NCI-H1417 treated with DMSO at 0.1 percent for 48 hours (cell line): ENCODE data around the gene ELMO1.

ENCODE experiments used
- DNase-seq: peaks from one replicate; lab custom pipeline; 2025; lab: John Stamatoyannopoulos, UW

ELMO1 gene

GRCh38 chr7:36972140-36972518, 476.5 kb downstream of the ELMO1 start:
- no peak for DNase-seq

- peak; percentile 86 for DNase-seq
These were observed 477.0 kb downstream of the ELMO1 start for GRCh38 chr7:36971515-36972139.

GRCh38 chr7:36970551-36971514, 477.8 kb downstream of the ELMO1 start:
- peak; percentile 86 for DNase-seq

GRCh38 chr7:36969376-36969775, 479.3 kb downstream of the ELMO1 start:
- DNase-seq: no peak

GRCh38 chr7:36967387-36967786, 481.3 kb downstream of the ELMO1 start:
- DNase-seq: no peak

- DNase-seq: no peak
These were observed 482.0 kb downstream of the ELMO1 start for GRCh38 chr7:36966636-36967035.

GRCh38 chr7:36966039-36966438, 482.6 kb downstream of the ELMO1 start:
- no peak for DNase-seq

GRCh38 chr7:36965625-36966024, 483.0 kb downstream of the ELMO1 start:
- no peak for DNase-seq

- no peak for DNase-seq
These were observed 484.4 kb downstream of the ELMO1 start for GRCh38 chr7:36964297-36964696.

GRCh38 chr7:36962367-36962766, 486.3 kb downstream of the ELMO1 start:
- DNase-seq: no peak

GRCh38 chr7:36961693-36962092, 487.0 kb downstream of the ELMO1 start:
- no peak for DNase-seq

- no peak for DNase-seq
These were observed 487.6 kb downstream of the ELMO1 start for GRCh38 chr7:36961097-36961496.

GRCh38 chr7:36960105-36960504, 488.6 kb downstream of the ELMO1 start:
- DNase-seq: no peak

GRCh38 chr7:36958111-36958733, 490.4 kb downstream of the ELMO1 start:
- peak; percentile 51 for DNase-seq

- DNase-seq: no peak
These were observed 491.0 kb downstream of the ELMO1 start for GRCh38 chr7:36957620-36958019.

GRCh38 chr7:36956814-36957213, 491.9 kb downstream of the ELMO1 start:
- no peak for DNase-seq

GRCh38 chr7:36955456-36956129, 493.1 kb downstream of the ELMO1 start:
- DNase-seq: no peak

- no peak for DNase-seq
These were observed 497.4 kb downstream of the ELMO1 start for GRCh38 chr7:36951257-36951697.

GRCh38 chr7:36949711-36950600, 498.7 kb downstream of the ELMO1 start:
- peak; percentile 38 for DNase-seq

- DNase-seq: peak; percentile 61
These were observed 502.3 kb downstream of the ELMO1 start for GRCh38 chr7:36946401-36946739.
